ENCODE measurements around the gene NOVA2.

- TF ChIP-seq CSRNP3 (CRISPR knock-in tag; IDR thresholded peaks at IDR 0.05) (no peak), CREB5 (CRISPR knock-in tag; IDR thresholded peaks at IDR 0.05; ENCODE audit: low read depth) (no peak), ZFP30 (CRISPR knock-in tag; IDR thresholded peaks at IDR 0.05) (no peak), CSDC2 (CRISPR knock-in tag; IDR thresholded peaks at IDR 0.05) (no peak), ZNF565 (CRISPR knock-in tag; conservative IDR thresholded peaks at IDR 0.05; ENCODE audit: low read depth) (no peak), ARNTL (CRISPR knock-in tag; IDR thresholded peaks at IDR 0.05; ENCODE audit: borderline replicate concordance, low read depth) (no peak), PPARA (CRISPR knock-in tag; IDR thresholded peaks at IDR 0.05; ENCODE audit: borderline replicate concordance) (no peak), TOX (CRISPR knock-in tag; IDR thresholded peaks at IDR 0.05; ENCODE audit: borderline replicate concordance) (no peak), RARB (CRISPR knock-in tag; IDR thresholded peaks at IDR 0.05) (no peak), ZFP3 (CRISPR knock-in tag; IDR thresholded peaks at IDR 0.05) (no peak), ZC3H10 (CRISPR knock-in tag; IDR thresholded peaks at IDR 0.05) (no peak), ISL1 (CRISPR knock-in tag; IDR thresholded peaks at IDR 0.05) (no peak)
- TF ChIP-seq, protein P1, sequence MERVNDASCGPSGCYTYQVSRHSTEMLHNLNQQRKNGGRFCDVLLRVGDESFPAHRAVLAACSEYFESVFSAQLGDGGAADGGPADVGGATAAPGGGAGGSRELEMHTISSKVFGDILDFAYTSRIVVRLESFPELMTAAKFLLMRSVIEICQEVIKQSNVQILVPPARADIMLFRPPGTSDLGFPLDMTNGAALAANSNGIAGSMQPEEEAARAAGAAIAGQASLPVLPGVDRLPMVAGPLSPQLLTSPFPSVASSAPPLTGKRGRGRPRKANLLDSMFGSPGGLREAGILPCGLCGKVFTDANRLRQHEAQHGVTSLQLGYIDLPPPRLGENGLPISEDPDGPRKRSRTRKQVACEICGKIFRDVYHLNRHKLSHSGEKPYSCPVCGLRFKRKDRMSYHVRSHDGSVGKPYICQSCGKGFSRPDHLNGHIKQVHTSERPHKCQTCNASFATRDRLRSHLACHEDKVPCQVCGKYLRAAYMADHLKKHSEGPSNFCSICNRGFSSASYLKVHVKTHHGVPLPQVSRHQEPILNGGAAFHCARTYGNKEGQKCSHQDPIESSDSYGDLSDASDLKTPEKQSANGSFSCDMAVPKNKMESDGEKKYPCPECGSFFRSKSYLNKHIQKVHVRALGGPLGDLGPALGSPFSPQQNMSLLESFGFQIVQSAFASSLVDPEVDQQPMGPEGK (CRISPR knock-in tag; IDR thresholded peaks at IDR 0.05; ENCODE audit: borderline replicate concordance): no peak
These were observed 45.1 kb upstream of the NOVA2 start for GRCh38 chr19:46018729-46019251.

Measured in SK-N-SH treated with all-trans-retinoic acid at 6 μM for 48 hours (cell line).